Transverse colon (tissue), 4 donors: ENCODE data around the gene TP73. TPM values are rescaled to one million over a fixed set of nuclear protein-coding genes. Genes with fewer than 3 reads are reported as not detected.

Experiments used
- DNase-seq: peaks from one replicate; pipeline ENCODE4 v3.0.0-alpha.2; 2019
- H3K27ac ChIP-seq, 4 donors: fragments of 200-600 bp; sonication (generic); 2 replicates each; pipeline ENCODE4 v1.5.1; 2016 to 2018; ENCODE audit warnings: inconsistent platforms in 4 of 4
- H3K27me3 ChIP-seq: fragments of 200-600 bp; sonication (generic); 2 replicates; pipeline ENCODE4 v1.5.1; 2017; ENCODE audit warnings: inconsistent platforms
- H3K36me3 ChIP-seq, 4 donors: fragments of 200-600 bp; sonication (generic); 2 replicates each; pipeline ENCODE4 v1.5.1; 2017 to 2019; ENCODE audit warnings: inconsistent platforms in 4 of 4
- H3K4me1 ChIP-seq, 4 donors: fragments of 200-600 bp; sonication (generic); 2 replicates each; pipeline ENCODE4 v1.5.1; 2017 to 2020; ENCODE audit warnings: inconsistent platforms in 4 of 4
- H3K4me3 ChIP-seq, 4 donors: fragments of 200-600 bp; sonication (generic); 1 replicate in 1 of 4; 2 replicates in 3 of 4; pipeline versions ENCODE4 v1.5.1 to v1.6.1; 2017 to 2019; ENCODE audit warnings: inconsistent platforms in 4 of 4
- H3K9me3 ChIP-seq, 2 donors: fragments of 200-600 bp; sonication (generic); 2 replicates each; pipeline ENCODE4 v1.5.1; 2017 to 2019; ENCODE audit warnings: inconsistent platforms in 2 of 2
- EP300 ChIP-seq: sonication (generic); formaldehyde crosslinking; IDR thresholded peaks from one replicate; pipeline ENCODE4 v1.6.1; 2017; ENCODE audit warnings: antibody characterized with exemption, low read depth
- POLR2A ChIP-seq: fragments of 450-650 bp; IDR thresholded peaks from one replicate; pipeline ENCODE4 v1.6.1; 2016; ENCODE audit warnings: antibody characterized with exemption, mild to moderate bottlenecking, moderate library complexity
- POLR2AphosphoS5 ChIP-seq, 3 donors: sonication (generic); formaldehyde crosslinking; IDR thresholded peaks; one replicate each; pipeline ENCODE4 v1.6.1; 2016; ENCODE audit warnings: antibody characterized with exemption in 3 of 3
- WGBS, 2 donors: methylation state at CpG; one replicate each; pipeline ENCODE4 v1.1.5; 2018; ENCODE audit warnings: low coverage in 1 of 2; 5-methylcytosine and 5-hydroxymethylcytosine counted together
- in situ Hi-C, 4 donors: fragments of 200-750 bp; cut with MboI; loops; one replicate each; pipeline versions ENCODE4 v1.15.0 to v1.15.1; 2017; ENCODE audit warnings: low sequenced_read_pairs in 3 of 4, low pct_ligation_motif_present in 1 of 4, low pct_unique_long_range_greater_than_20kb in 1 of 4
- intact Hi-C: fragments of 100-400 bp; cut with DNase I; formaldehyde crosslinking; loops from one replicate; pipeline ENCODE4 v1.15.1; 2023; ENCODE audit warnings: low total_unique reads
- total RNA-seq, 4 donors: library from RNA; depleted of rRNA; stranded (reverse); fragments of >200 nt; gene quantifications; one replicate each; pipeline ENCODE4 v1.1.0, GENCODE V29; 2016
- TF ChIP-seq, protein P1 (sequence below), 5 experiments: fragments of 200-600 bp in 3 of 5; fragments of 450-650 bp in 2 of 5; sonication (generic) in 3 of 5; IDR thresholded peaks; 1 replicate in 2 of 5; 2 replicates in 3 of 5; pipeline ENCODE4 v1.5.1; 2016 to 2017; ENCODE audit warnings: antibody characterized with exemption in 5 of 5, inconsistent platforms in 3 of 5, mild to moderate bottlenecking in 2 of 5, moderate library complexity in 1 of 5

The TP73 gene
- total RNA-seq, 4 donors from 2014 or later: 0.20 to 0.32 TPM; not detected in 2

DNA sequence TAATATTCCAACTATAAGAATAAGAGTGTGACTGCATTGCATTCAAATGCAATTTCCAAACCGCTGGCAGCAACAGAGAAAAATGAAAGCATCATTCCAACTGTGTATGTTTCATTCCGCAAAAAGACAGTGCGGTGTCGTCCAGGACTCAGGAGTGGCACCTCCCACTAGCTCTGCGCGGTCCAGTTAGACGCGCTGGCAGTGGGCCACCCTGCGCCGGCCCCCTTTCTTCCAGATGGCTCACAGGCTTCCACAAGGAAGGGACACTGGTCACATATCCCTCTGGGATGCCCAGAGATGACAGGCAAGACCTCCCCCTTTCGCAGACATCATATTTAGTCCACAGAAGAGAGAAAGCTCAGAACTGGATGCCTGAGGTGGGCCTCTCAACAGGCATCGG lies 14.3 kb upstream of the TP73 start:
- in situ Hi-C loops (no loop called here), intact Hi-C loops (no loop called here)
- 83 to 86% methylated on average over 3 to 12 of the region's 12 CpGs for WGBS, 2 donors
- H3K4me3 ChIP-seq: no peak overlapping the region
- peaks cover 0 to 43% (median 19%) of the 10 kb centered on the region in 4 donors for H3K36me3 ChIP-seq
- H3K27ac ChIP-seq: no peak overlapping the region
- no peak for DNase-seq
- H3K9me3 ChIP-seq: no peaks in the 10 kb centered on the region
- no peaks in the 10 kb centered on the region for H3K27me3 ChIP-seq
- no peak for TF ChIP-seq POLR2AphosphoS5 (IDR thresholded peaks at IDR 0.05)
- no peak for TF ChIP-seq POLR2A
- TF ChIP-seq, protein P1, sequence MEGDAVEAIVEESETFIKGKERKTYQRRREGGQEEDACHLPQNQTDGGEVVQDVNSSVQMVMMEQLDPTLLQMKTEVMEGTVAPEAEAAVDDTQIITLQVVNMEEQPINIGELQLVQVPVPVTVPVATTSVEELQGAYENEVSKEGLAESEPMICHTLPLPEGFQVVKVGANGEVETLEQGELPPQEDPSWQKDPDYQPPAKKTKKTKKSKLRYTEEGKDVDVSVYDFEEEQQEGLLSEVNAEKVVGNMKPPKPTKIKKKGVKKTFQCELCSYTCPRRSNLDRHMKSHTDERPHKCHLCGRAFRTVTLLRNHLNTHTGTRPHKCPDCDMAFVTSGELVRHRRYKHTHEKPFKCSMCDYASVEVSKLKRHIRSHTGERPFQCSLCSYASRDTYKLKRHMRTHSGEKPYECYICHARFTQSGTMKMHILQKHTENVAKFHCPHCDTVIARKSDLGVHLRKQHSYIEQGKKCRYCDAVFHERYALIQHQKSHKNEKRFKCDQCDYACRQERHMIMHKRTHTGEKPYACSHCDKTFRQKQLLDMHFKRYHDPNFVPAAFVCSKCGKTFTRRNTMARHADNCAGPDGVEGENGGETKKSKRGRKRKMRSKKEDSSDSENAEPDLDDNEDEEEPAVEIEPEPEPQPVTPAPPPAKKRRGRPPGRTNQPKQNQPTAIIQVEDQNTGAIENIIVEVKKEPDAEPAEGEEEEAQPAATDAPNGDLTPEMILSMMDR (IDR thresholded peaks at IDR 0.05): no peak
- no peak for TF ChIP-seq EP300
- no peaks in the 10 kb centered on the region for H3K4me1 ChIP-seq

DNA sequence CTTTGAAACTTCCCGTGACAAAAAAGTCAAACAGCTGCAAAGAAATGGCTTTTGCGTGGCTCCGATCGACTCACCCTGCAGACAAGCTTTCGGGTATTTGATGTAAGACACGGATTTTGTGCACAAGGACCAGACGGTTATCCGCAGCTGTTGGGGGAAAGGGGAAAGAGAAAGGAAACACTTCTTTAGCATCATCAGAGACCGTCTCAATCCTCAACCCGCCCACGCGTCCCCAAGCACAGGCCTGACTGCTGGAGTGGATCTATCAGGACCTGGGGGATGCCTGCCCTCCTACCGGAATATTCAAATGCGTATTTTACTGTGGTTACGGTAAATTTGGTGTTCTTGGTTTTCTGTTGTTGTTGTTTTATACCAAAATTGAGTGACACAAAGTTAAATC lies 13.6 kb upstream of the TP73 start:
- H3K27me3 ChIP-seq: no peaks in the 10 kb centered on the region
- H3K9me3 ChIP-seq: no peaks in the 10 kb centered on the region
- TF ChIP-seq POLR2AphosphoS5 (IDR thresholded peaks at IDR 0.05) (no peak), POLR2A (no peak), EP300 (no peak)
- TF ChIP-seq, protein P1 (IDR thresholded peaks at IDR 0.05): no peak
- intact Hi-C loops: no loop called here
- no peak for DNase-seq
- H3K4me1 ChIP-seq: no peaks in the 10 kb centered on the region
- H3K36me3 ChIP-seq: peaks cover 0 to 43% (median 19%) of the 10 kb centered on the region in 4 donors
- 89 to 93% methylated on average over 15 of the region's 15 CpGs for WGBS, 2 donors
- H3K27ac ChIP-seq: no peak overlapping the region
- no peak overlapping the region for H3K4me3 ChIP-seq
- in situ Hi-C loops: no loop called here

DNA sequence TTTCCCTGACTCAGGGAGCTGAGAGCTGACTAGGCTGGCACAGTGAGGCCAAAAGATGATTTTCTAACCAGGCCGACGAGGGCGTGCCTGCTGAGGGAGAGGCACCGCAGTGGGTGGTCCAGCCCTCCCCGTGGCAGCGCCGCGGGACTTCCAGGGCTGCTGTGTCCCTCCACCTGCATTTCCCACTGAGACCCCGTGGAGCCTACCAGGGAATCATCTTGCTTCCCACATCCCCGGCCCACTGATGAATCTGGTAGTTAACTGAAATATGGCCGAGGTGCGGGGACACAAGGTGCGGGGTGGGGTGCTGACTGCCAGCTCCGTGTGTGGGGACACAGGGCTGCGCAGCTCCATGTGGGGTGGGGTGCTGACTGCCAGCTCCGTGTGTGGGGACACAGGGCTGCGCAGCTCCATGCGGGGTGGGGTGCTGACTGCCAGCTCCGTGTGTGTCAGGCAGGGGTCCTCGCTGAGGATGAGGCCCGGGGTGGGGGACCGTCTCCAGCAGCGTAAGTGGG lies 12.9 kb upstream of the TP73 start:
- no peak for DNase-seq
- 94% methylated on average over 23 of the region's 23 CpGs; no CpG with 5 or more reads in 1 of the 2 donors for WGBS, 2 donors
- Histone ChIP-seq H3K4me3 (no peak overlapping the region), H3K27ac (no peak overlapping the region), H3K9me3 (no peaks in the 10 kb centered on the region), H3K27me3 (no peaks in the 10 kb centered on the region), H3K4me1 (no peaks in the 10 kb centered on the region), H3K36me3 (peaks cover 0 to 43% (median 16%) of the 10 kb centered on the region in 4 donors)
- in situ Hi-C loops (no loop called here), intact Hi-C loops (no loop called here)
- TF ChIP-seq EP300: no peak
- no peak for TF ChIP-seq POLR2A
- TF ChIP-seq, protein P1 (IDR thresholded peaks at IDR 0.05): no peak
- no peak for TF ChIP-seq POLR2AphosphoS5 (IDR thresholded peaks at IDR 0.05)

DNA sequence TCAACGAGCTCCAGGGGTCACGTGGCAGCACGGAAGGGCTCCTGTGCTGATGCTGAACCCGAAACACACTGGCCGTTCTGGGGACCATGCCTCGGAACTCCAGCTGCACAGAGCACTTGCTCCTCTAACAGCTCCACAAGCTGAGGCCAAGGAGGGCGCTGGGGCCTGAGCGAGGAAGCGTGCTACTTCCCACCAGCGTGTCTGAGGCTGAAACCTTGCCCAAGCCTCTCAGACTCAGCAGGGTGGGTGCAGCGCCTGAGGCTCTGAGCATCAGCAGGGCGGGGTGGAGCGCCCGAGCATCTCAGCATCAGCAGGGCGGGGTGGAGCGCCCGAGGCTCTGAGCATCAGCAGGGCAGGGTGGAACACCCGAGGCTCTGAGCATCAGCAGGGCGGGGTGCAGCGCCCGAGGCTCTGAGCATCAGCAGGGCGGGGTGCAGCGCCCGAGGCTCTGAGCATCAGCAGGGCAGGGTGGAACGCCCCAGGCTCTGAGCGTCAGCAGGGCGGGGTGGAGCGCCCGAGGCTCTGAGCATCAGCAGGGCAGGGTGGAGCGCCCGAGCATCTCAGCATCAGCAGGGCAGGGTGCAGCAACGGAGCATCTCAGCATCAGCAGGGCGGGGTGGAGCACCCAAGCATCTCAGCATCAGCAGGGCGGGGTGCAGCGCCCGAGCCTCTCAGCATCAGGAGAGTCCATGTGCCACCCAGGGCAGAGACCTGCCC lies 12.0 kb upstream of the TP73 start:
- peaks cover 0 to 39% (median 15%) of the 10 kb centered on the region in 4 donors for H3K36me3 ChIP-seq
- H3K4me3 ChIP-seq: no peak overlapping the region
- in situ Hi-C loops: no loop called here
- H3K27ac ChIP-seq: no peak overlapping the region
- TF ChIP-seq POLR2AphosphoS5 (IDR thresholded peaks at IDR 0.05): no peak
- no peak for TF ChIP-seq EP300
- TF ChIP-seq, protein P1 (IDR thresholded peaks at IDR 0.05): no peak
- no peak for TF ChIP-seq POLR2A
- H3K4me1 ChIP-seq: no peaks in the 10 kb centered on the region
- no peak for DNase-seq
- H3K27me3 ChIP-seq: no peaks in the 10 kb centered on the region
- intact Hi-C loops: no loop called here
- WGBS, 2 donors: 87 to 88% methylated on average over 3 to 31 of the region's 36 CpGs
- no peaks in the 10 kb centered on the region for H3K9me3 ChIP-seq
